Esophagus squamous epithelium (tissue), 4 donors: Measurements from ENCODE around the gene MYH7B.

ENCODE experiments used
- CTCF ChIP-seq, 6 experiments: fragments of 450-650 bp in 4 of 6; fragments of 200-600 bp in 2 of 6; sonication (generic) in 2 of 6; IDR thresholded peaks; one replicate each; pipeline ENCODE4 v1.5.1; 2016 to 2019; ENCODE audit warnings: antibody characterized with exemption in 6 of 6, mild to moderate bottlenecking in 4 of 6, moderate library complexity in 4 of 6
- POLR2A ChIP-seq, 4 donors: fragments of 450-650 bp; IDR thresholded peaks; one replicate each; pipeline ENCODE4 v1.6.1; 2017; ENCODE audit warnings: antibody characterized with exemption in 4 of 4, mild to moderate bottlenecking in 4 of 4, moderate library complexity in 3 of 4

- TF ChIP-seq POLR2A (IDR thresholded peaks at IDR 0.05), result no peak
- TF ChIP-seq CTCF (IDR thresholded peaks at IDR 0.05), result no peak
Measured at GRCh38 chr20:34915131-34915530, 40.5 kb upstream of the MYH7B start.
